GM12878 (cell line): ENCODE results near the gene HELZ. TPM values are rescaled to one million over a fixed set of nuclear protein-coding genes. Genes with fewer than 3 reads are reported as not detected.

Experiments
- ATAC-seq: fragments of 200-7000 bp; cut with Tn5 transposase; 3 replicates; pipeline ENCODE4 v1.9.1; 2020; ENCODE audit warnings: mild to moderate bottlenecking, moderate library complexity
- BruUV-seq: library from RNA; stranded (reverse); fragments of 400-500 nt; replicated peaks from 2 replicates; lab custom pipeline; 2021; lab: Mats Ljungman, UMichigan
- CTCF ChIA-PET: fragments of 300-600 bp; sonication (Branson Sonifier 250); formaldehyde crosslinking; extraction: SDS; loops from one replicate; lab custom pipeline; 2021; ENCODE audit warnings: inconsistent platforms; lab: Yijun Ruan, JAX
- POLR2A ChIA-PET: fragments of 350-600 bp; formaldehyde crosslinking; extraction: SDS; loops from one replicate; lab custom pipeline; 2021; ENCODE audit warnings: inconsistent platforms; lab: Charles Lee
- RAD21 ChIA-PET: fragments of 300-600 bp; sonication (Branson Sonifier 250); formaldehyde crosslinking; loops from one replicate; lab custom pipeline; 2023; ENCODE audit warnings: antibody characterized with exemption; ENCODE audit not compliant: unreplicated experiment; lab: Charles Lee
- SMC1A ChIA-PET: fragments of 300-600 bp; sonication (Branson Sonifier 250); formaldehyde crosslinking; loops from one replicate; lab custom pipeline; 2023; ENCODE audit not compliant: unreplicated experiment, uncharacterized antibody; lab: Charles Lee
- DNase-seq: peaks from one replicate; pipeline ENCODE4 v3.0.0-alpha.2; 2011; ENCODE audit warnings: low read depth, low spot score
- FAIRE-seq: peaks from 3 replicates; lab custom pipeline; 2011; peaks lifted over from hg19 to GRCh38; lab: Jason Lieb, UNC
- H2AFZ ChIP-seq: 2 replicates; pipeline ENCODE4 v1.6.0; 2011; ENCODE audit warnings: low read depth, low read length, control low read depth; ENCODE audit not compliant: control insufficient read depth
- H3K27ac ChIP-seq: 2 replicates; pipeline ENCODE4 v1.5.1; 2011; ENCODE audit warnings: control low read depth; ENCODE audit not compliant: control insufficient read depth, insufficient read depth
- H3K27me3 ChIP-seq, 2 experiments: replicated peaks in 1 of 2; 2 replicates each; pipeline versions ENCODE4 v1.6.0 to v1.6.1; 2011; ENCODE audit warnings: low read length in 1 of 2; ENCODE audit not compliant: control insufficient read depth in 2 of 2, insufficient read depth in 2 of 2
- H3K36me3 ChIP-seq, 2 experiments: 2 replicates each; pipeline ENCODE4 v1.5.1; 2011; ENCODE audit warnings: low read length in 1 of 2; ENCODE audit not compliant: control insufficient read depth in 2 of 2, insufficient read depth in 2 of 2
- H3K4me1 ChIP-seq: 2 replicates; pipeline ENCODE4 v1.6.1; 2011; ENCODE audit warnings: mild to moderate bottlenecking, low read length, moderate library complexity, mixed read lengths; ENCODE audit not compliant: control insufficient read depth, insufficient read depth
- H3K4me2 ChIP-seq: 2 replicates; pipeline ENCODE4 v1.6.0; 2011; ENCODE audit warnings: control low read depth; ENCODE audit not compliant: control insufficient read depth, insufficient read depth
- H3K4me3 ChIP-seq: fragments of 200-600 bp; sonication (generic); 2 replicates; pipeline ENCODE4 v1.5.1; 2016
- H3K79me2 ChIP-seq: 2 replicates; pipeline ENCODE4 v1.6.0; 2011; ENCODE audit warnings: low read length; ENCODE audit not compliant: control insufficient read depth, insufficient read depth
- H3K9ac ChIP-seq: 2 replicates; pipeline ENCODE4 v1.8.0; 2011; ENCODE audit warnings: low read length, control low read depth, mixed read lengths; ENCODE audit not compliant: control insufficient read depth, insufficient read depth
- H3K9me3 ChIP-seq: replicated peaks from 3 replicates; pipeline ENCODE4 v1.5.1; 2011; ENCODE audit warnings: mild to moderate bottlenecking, low read length; ENCODE audit not compliant: control insufficient read depth, insufficient read depth
- H4K20me1 ChIP-seq: 2 replicates; pipeline ENCODE4 v1.6.0; 2011; ENCODE audit not compliant: control insufficient read depth, insufficient read depth
- BMI1 ChIP-seq: fragments of 450-650 bp; IDR thresholded peaks from 2 replicates; pipeline ENCODE4 v1.6.1; 2016; ENCODE audit warnings: mild to moderate bottlenecking, moderate library complexity, borderline replicate concordance
- ESRRA ChIP-seq: IDR thresholded peaks from 2 replicates; pipeline ENCODE4 v1.6.1; 2012; ENCODE audit warnings: mild to moderate bottlenecking, low read length, improper control_type of control experiment
- ETV6 ChIP-seq, 2 experiments: fragments of 450-650 bp in 1 of 2; IDR thresholded peaks in 1 of 2; conservative IDR thresholded peaks in 1 of 2; 2 replicates each; pipeline ENCODE4 v1.6.1; 2014; ENCODE audit warnings: antibody characterized with exemption in 1 of 2, borderline replicate concordance in 1 of 2, low read depth in 1 of 2, mild to moderate bottlenecking in 1 of 2, moderate library complexity in 1 of 2
- HCFC1 ChIP-seq: fragments of 150-350 bp; IDR thresholded peaks from 2 replicates; pipeline ENCODE4 v1.6.1; 2014; ENCODE audit warnings: low read length
- IKZF1 ChIP-seq: fragments of 450-650 bp; conservative IDR thresholded peaks from 2 replicates; pipeline ENCODE4 v1.6.1; 2017; ENCODE audit warnings: antibody characterized with exemption, mild to moderate bottlenecking
- IRF4 ChIP-seq: IDR thresholded peaks from 2 replicates; pipeline ENCODE4 v1.6.1; 2011; ENCODE audit warnings: low read depth, low read length
- NR2C1 ChIP-seq: fragments of 450-650 bp; IDR thresholded peaks from 2 replicates; pipeline ENCODE4 v1.6.1; 2017; ENCODE audit warnings: antibody characterized with exemption, mild to moderate bottlenecking, moderate library complexity
- NRF1 ChIP-seq: conservative IDR thresholded peaks from 2 replicates; pipeline ENCODE4 v1.6.1; 2011; ENCODE audit warnings: mild to moderate bottlenecking, low read depth, low read length, improper control_type of control experiment
- SMAD5 ChIP-seq: IDR thresholded peaks from 2 replicates; pipeline ENCODE4 v1.6.1; 2016; ENCODE audit warnings: antibody characterized with exemption, low read depth
- SMARCA5 ChIP-seq: fragments of 450-650 bp; IDR thresholded peaks from 2 replicates; pipeline ENCODE4 v1.6.1; 2017; ENCODE audit warnings: mild to moderate bottlenecking
- STAT3 ChIP-seq: IDR thresholded peaks from 2 replicates; pipeline ENCODE4 v1.6.1; 2011; ENCODE audit warnings: low read depth, low read length, improper control_type of control experiment
- ZNF24 ChIP-seq: fragments of 450-650 bp; IDR thresholded peaks from 2 replicates; pipeline ENCODE4 v1.6.1; 2017; ENCODE audit warnings: antibody characterized with exemption, mild to moderate bottlenecking
- WGBS: methylation state at CpG from one replicate; pipeline ENCODE4 v1.1.6; 2016; ENCODE audit warnings: low lambda C conversion rate; ENCODE audit not compliant: insufficient replicate concordance, insufficient coverage; ENCODE audit errors: missing lambda C conversion rate; 5-methylcytosine and 5-hydroxymethylcytosine counted together
- in situ Hi-C: fragments of 300-500 bp; cut with MboI; formaldehyde crosslinking; loops from 9 replicates; pipeline ENCODE4 v1.14.3; 2018; ENCODE audit warnings: mixed read lengths
- intact Hi-C: fragments of 100-400 bp; cut with micrococcal nuclease; formaldehyde crosslinking; loops from one replicate; pipeline ENCODE4 v1.14.2; 2022; ENCODE audit not compliant: unreplicated experiment
- polyA plus RNA-seq, 11 experiments: library from polyadenylated mRNA; depleted of rRNA in 4 of 11; unstranded in 6 of 11; stranded (reverse) in 5 of 11; fragments of >200 nt; fragmentation: Nextera tagmentation in 4 of 11; fragmentation: Illumina TruSeq in 1 of 11; extraction: Ambion mirVana in 4 of 11; extraction: Trizol in 1 of 11; gene quantifications; 1 replicate in 1 of 11; 2 replicates in 10 of 11; pipeline versions ENCODE4 v1.2.1 to v1.2.3, GENCODE V29; 2011 to 2016; ENCODE audit warnings: inconsistent platforms in 2 of 11, missing spikeins in 2 of 11, low read depth in 1 of 11
- total RNA-seq, 4 experiments: library from RNA; depleted of rRNA in 3 of 4; stranded (reverse); fragments of >200 nt in 3 of 4; fragmentation: Illumina TruSeq in 1 of 4; extraction: Trizol in 1 of 4; gene quantifications; 2 replicates each; pipeline versions ENCODE4 v1.2.1 to v1.2.3, GENCODE V29; 2013 to 2021
- TF ChIP-seq, protein P1 (sequence below): fragments of 450-650 bp; IDR thresholded peaks from 2 replicates; pipeline ENCODE4 v1.6.1; 2014; ENCODE audit warnings: mild to moderate bottlenecking
- TF ChIP-seq, protein P2 (sequence below): IDR thresholded peaks from 2 replicates; pipeline ENCODE4 v1.6.1; 2011; ENCODE audit warnings: low read depth, low read length, improper control_type of control experiment, borderline replicate concordance
- TF ChIP-seq, protein P3 (sequence below): fragments of 450-650 bp; IDR thresholded peaks from 2 replicates; pipeline ENCODE4 v1.6.1; 2016; ENCODE audit warnings: mild to moderate bottlenecking
- TF ChIP-seq, protein P4 (sequence below): fragments of 450-650 bp; IDR thresholded peaks from 2 replicates; pipeline ENCODE4 v1.6.1; 2017; ENCODE audit warnings: mild to moderate bottlenecking
- TF ChIP-seq, protein P5 (sequence below): fragments of 450-650 bp; IDR thresholded peaks from 2 replicates; pipeline ENCODE4 v1.6.1; 2018; ENCODE audit warnings: borderline replicate concordance, mild to moderate bottlenecking; ENCODE audit not compliant: partially characterized antibody

The HELZ gene
- total and polyA plus RNA-seq, 10 of the 15 experiments (the other 5 are each of a cell fraction or from before 2014, with no cell fraction given): 1.5 to 36.8 (median 19.1) TPM

DNA sequence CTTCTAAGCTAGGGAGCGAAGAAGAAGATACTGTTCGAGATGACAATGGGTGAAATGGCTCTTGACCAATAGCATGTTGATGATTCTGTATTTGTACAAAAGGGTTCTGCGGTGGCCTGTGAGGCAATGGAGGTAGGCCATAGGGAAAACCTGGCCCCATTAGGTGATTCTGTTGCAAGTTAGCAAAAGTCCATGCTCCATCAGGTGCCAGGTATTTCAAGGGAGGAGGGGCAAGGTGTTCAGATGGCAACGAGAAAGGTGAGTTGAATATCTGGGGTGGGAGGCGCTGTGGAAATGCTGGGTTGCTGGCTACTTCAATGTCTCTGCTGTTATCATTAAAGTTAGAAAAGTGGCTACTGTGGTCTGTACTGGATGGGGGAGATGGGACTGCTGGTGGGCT is 137.8 kb downstream of the HELZ start:
- WGBS: 96% methylated on average over 5 of the region's 5 CpGs
- Histone ChIP-seq H3K36me3 (peaks cover 13 to 28% of the 10 kb centered on the region in 2 experiments), H3K9ac (no peak overlapping the region), H3K27me3 (no peaks in the 10 kb centered on the region), H2AFZ (no peak overlapping the region), H3K9me3 (no peaks in the 10 kb centered on the region), H4K20me1 (no peaks in the 10 kb centered on the region), H3K79me2 (no peaks in the 10 kb centered on the region), H3K4me2 (no peak overlapping the region), H3K4me1 (no peaks in the 10 kb centered on the region), H3K4me3 (no peak overlapping the region), H3K27ac (no peak overlapping the region)
- no peak for FAIRE-seq
- no peak for DNase-seq
- intact Hi-C loops (no loop called here), in situ Hi-C loops (no loop called here)
- POLR2A ChIA-PET: no interaction called here
- no peak for ATAC-seq
- no TSS peak for BruUV-seq
- CTCF ChIA-PET: no interaction called here
- SMC1A ChIA-PET: interaction anchor here (1.0 to 1.9 kb wide), 4 partner anchors 15 to 34 kb away, joined by 3 to 7 read pairs (median 3); no protein-coding TSS in a partner anchor
- RAD21 ChIA-PET: no interaction called here
- no peak for TF ChIP-seq IKZF1
- TF ChIP-seq, protein P1, sequence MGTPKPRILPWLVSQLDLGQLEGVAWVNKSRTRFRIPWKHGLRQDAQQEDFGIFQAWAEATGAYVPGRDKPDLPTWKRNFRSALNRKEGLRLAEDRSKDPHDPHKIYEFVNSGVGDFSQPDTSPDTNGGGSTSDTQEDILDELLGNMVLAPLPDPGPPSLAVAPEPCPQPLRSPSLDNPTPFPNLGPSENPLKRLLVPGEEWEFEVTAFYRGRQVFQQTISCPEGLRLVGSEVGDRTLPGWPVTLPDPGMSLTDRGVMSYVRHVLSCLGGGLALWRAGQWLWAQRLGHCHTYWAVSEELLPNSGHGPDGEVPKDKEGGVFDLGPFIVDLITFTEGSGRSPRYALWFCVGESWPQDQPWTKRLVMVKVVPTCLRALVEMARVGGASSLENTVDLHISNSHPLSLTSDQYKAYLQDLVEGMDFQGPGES: no peak
- no peak for TF ChIP-seq ZNF24
- no peak for TF ChIP-seq ETV6 (conservative IDR thresholded peaks at IDR 0.05 in 1 of 2, IDR thresholded peaks at IDR 0.05 in 1 of 2; ENCODE audit: borderline replicate concordance in 1 of 2, low read depth in 1 of 2)
- TF ChIP-seq, protein P2, sequence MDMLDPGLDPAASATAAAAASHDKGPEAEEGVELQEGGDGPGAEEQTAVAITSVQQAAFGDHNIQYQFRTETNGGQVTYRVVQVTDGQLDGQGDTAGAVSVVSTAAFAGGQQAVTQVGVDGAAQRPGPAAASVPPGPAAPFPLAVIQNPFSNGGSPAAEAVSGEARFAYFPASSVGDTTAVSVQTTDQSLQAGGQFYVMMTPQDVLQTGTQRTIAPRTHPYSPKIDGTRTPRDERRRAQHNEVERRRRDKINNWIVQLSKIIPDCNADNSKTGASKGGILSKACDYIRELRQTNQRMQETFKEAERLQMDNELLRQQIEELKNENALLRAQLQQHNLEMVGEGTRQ: no peak
- no peak for TF ChIP-seq NRF1
- no peak for TF ChIP-seq HCFC1
- TF ChIP-seq STAT3: no peak
- TF ChIP-seq NR2C1: no peak
- TF ChIP-seq, protein P3, sequence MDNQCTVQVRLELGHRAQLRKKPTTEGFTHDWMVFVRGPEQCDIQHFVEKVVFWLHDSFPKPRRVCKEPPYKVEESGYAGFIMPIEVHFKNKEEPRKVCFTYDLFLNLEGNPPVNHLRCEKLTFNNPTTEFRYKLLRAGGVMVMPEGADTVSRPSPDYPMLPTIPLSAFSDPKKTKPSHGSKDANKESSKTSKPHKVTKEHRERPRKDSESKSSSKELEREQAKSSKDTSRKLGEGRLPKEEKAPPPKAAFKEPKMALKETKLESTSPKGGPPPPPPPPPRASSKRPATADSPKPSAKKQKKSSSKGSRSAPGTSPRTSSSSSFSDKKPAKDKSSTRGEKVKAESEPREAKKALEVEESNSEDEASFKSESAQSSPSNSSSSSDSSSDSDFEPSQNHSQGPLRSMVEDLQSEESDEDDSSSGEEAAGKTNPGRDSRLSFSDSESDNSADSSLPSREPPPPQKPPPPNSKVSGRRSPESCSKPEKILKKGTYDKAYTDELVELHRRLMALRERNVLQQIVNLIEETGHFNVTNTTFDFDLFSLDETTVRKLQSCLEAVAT: no peak
- TF ChIP-seq IRF4: no peak
- TF ChIP-seq, protein P4, sequence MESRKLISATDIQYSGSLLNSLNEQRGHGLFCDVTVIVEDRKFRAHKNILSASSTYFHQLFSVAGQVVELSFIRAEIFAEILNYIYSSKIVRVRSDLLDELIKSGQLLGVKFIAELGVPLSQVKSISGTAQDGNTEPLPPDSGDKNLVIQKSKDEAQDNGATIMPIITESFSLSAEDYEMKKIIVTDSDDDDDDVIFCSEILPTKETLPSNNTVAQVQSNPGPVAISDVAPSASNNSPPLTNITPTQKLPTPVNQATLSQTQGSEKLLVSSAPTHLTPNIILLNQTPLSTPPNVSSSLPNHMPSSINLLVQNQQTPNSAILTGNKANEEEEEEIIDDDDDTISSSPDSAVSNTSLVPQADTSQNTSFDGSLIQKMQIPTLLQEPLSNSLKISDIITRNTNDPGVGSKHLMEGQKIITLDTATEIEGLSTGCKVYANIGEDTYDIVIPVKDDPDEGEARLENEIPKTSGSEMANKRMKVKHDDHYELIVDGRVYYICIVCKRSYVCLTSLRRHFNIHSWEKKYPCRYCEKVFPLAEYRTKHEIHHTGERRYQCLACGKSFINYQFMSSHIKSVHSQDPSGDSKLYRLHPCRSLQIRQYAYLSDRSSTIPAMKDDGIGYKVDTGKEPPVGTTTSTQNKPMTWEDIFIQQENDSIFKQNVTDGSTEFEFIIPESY: no peak
- no peak for TF ChIP-seq ESRRA
- TF ChIP-seq SMARCA5: no peak
- no peak for TF ChIP-seq SMAD5
- TF ChIP-seq, protein P5, sequence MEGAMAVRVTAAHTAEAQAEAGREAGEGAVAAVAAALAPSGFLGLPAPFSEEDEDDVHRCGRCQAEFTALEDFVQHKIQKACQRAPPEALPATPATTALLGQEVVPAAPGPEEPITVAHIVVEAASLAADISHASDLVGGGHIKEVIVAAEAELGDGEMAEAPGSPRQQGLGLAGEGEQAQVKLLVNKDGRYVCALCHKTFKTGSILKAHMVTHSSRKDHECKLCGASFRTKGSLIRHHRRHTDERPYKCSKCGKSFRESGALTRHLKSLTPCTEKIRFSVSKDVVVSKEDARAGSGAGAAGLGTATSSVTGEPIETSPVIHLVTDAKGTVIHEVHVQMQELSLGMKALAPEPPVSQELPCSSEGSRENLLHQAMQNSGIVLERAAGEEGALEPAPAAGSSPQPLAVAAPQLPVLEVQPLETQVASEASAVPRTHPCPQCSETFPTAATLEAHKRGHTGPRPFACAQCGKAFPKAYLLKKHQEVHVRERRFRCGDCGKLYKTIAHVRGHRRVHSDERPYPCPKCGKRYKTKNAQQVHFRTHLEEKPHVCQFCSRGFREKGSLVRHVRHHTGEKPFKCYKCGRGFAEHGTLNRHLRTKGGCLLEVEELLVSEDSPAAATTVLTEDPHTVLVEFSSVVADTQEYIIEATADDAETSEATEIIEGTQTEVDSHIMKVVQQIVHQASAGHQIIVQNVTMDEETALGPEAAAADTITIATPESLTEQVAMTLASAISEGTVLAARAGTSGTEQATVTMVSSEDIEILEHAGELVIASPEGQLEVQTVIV: no peak
- no peak for TF ChIP-seq BMI1
